NCI-H82 treated with DMSO at 0.1 percent for 48 hours (cell line): ENCODE measurements around the gene FNIP2.
"Not testable (repeated sequence)": the region's sequence is repeated elsewhere in the genome, so short reads cannot be mapped to it uniquely, and the experiment has no call there.

ENCODE experiments used
- DNase-seq: peaks from one replicate; lab custom pipeline; 2025; ENCODE audit not compliant: unreplicated experiment; lab: John Stamatoyannopoulos, UW

The FNIP2 gene

DNA sequence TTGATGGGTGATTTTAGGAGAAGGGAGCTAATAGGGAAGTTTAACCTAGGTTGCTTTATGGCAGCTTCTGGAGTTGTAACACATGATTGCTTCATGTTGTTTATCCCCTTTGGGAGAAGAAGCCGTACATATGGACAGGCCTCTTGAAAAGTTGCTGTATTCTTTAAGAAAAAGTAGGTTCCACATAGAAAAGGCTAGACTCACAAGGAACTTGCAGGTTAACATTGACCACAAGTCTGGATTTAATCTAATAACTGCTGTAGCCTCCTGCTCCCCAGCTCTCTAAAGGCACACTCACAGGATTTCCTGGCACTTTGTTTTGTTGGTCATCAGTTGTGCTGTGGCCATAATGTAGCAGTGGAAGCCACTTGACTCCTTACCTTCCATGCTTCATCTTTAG is 19.7 kb downstream of the FNIP2 start:
- no peak for DNase-seq

GRCh38 chr4:158789853-158790252 is 21.0 kb downstream of the FNIP2 start:
- no peak for DNase-seq

DNA sequence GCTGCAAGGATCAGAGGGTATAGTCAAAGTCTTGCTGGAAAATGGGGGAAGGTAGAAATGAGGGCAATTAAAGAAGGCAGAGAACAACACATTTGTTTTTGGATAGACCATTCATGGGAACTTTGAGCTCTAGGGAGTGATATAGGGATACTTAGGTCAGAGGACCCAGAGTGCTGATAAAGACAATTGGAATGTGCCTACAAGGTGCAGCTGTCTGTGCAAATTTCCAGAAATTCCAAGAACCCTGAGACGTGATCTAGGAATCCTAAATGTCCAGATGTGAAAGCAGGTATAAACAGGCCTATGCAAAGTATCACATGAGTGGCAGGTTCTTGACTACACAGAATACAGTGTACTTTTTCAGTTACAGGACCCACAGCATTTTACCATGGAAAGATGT is 24.2 kb downstream of the FNIP2 start:
- no peak for DNase-seq

- DNase-seq, result not testable (repeated sequence)
These were observed 24.6 kb downstream of the FNIP2 start for GRCh38 chr4:158793430-158793829.

- DNase-seq, result no peak
These were observed 27.7 kb downstream of the FNIP2 start for GRCh38 chr4:158796370-158797140.

DNA sequence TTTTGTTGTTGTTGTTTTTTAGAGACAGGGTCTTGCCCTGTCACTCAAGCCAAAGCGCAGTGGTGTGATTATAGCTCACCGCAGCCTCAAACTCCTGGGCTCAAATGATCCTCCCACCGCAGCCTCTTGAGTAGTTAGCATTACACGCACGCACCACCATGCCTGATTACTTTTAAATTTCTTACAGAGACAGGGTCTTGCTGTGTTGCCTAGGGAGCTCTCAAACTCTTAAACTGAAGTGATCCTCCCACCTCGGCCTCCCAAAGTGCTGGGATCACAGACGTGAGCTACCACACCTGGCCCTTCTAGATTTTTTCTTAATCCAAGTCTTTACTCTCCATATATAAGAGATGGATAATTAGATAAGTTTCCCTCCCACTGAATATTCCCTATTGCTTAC is 29.2 kb downstream of the FNIP2 start:
- no peak for DNase-seq

DNA sequence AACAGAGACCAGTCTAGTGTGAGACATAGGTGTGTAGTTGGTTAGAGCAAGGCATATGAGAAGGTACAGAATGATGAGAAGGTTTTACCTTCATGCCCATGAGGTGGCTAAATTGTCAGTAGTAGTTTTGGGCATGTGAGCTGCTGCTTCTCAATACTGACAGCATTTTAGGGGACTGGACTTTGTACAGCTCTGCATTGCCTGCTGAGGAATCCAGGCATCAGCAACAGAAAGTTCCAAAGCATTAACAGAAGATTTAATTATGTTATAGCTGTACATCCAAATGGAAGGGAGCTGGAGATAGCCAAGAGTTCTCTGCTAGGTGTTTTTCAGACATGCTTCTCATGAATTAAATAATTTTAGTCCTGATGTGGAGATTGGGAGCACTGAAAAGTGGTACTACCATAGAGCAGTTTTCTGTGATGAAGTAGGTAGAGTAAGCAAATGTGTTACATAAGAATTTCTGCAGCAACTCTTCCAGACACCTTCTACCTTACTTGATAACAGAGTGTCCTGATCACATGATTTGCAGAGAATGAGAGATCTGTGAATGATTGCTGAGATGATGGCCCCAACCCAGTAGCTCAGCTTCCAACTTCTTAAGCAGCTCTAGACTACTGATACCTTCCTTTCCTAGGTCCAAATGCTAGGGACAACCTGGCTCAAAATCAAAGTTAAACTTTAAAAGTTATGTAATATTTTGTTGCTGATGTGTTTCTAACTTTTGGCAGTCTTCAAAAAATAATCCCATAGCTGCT is 30.4 kb downstream of the FNIP2 start:
- no peak for DNase-seq

DNA sequence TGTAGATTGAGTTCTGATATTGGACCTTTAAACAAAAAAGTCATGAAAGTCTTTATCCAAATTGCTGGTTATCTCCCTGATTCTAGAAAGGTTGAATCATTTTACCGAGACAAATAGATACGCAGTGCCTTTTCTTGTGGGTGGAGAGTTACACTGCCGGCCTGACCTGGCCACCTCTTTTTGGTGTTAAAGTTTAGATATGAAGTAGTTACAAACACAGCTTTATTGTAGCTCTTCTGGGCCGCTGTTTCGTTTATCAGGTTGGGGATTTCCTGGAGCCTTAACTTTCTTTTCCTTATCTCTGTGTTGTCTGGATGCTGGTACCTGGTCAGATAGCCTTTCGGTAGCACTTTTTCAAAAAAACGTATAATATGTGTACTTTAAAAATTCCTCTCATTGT is 31.0 kb downstream of the FNIP2 start:
- no peak for DNase-seq

- DNase-seq, result no peak
These were observed 32.2 kb downstream of the FNIP2 start for GRCh38 chr4:158801066-158801465.

DNA sequence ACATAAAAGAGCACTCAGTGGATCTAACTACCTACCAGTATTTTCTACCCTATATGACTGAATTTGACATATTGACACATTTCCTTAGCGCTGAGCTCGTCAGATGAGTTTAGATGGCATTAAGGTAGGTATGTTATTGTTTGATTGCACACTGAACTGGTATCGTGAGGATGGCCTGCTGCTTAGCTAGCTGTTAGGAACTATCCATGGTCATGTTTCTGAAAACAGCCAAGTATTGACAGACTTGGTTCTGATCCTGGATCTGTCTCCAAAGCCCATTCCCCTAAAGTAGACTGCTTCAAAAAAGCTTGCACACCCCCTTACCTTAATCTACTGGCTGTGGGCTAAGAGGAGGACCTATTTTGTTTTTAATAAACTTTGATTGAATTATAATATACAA is 32.9 kb downstream of the FNIP2 start:
- DNase-seq, result no peak

DNA sequence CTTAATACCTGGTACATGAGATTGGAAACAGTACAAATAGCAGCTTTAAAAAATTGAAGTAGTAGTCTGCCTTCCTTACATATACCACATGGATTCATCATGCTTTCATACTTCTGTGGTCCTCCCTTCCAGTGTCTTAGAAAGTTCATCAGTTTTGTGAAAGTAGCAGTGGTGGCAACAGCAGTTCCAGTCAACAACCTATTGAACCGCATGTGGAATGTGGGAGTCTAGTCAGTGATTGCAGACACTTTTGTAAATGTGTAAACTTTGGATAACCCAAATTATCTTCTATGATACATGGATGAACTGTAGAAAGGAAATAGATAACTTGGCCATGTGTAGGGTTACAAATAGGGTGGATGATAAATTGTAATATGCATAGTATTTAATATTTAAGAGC is 34.1 kb downstream of the FNIP2 start:
- DNase-seq, result no peak

GRCh38 chr4:158805635-158806471 is 37.0 kb downstream of the FNIP2 start:
- peak; percentile 94 for DNase-seq

DNA sequence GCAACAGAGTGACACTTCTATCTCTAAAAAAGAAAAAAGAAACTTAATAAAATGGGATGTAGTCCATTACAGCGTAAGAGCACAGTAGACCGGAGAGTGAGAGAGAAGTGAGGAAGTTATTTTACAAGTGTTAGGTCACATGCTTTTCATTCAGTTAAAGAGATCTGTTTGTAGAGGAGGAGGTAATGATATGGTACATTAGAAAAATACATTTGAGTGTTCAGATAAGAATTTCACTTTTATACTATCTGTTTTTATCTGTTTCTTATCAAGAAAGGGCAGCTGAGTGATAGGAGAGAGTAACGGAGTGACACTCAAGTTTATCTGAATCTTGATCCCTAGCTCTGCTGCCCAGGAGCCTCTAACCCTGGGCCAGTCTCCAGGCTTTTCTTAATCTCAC is 38.9 kb downstream of the FNIP2 start:
- DNase-seq, result no peak

GRCh38 chr4:158808399-158808798 is 39.6 kb downstream of the FNIP2 start:
- DNase-seq, result no peak

- not testable (repeated sequence) for DNase-seq
These were observed 40.4 kb downstream of the FNIP2 start for GRCh38 chr4:158809208-158809607.

GRCh38 chr4:158809611-158810486 is 41.0 kb downstream of the FNIP2 start:
- DNase-seq, result no peak

GRCh38 chr4:158810487-158811215 is 41.8 kb downstream of the FNIP2 start:
- DNase-seq, result no peak

GRCh38 chr4:158811216-158811540 is 42.4 kb downstream of the FNIP2 start:
- no peak for DNase-seq

GRCh38 chr4:158811704-158812103 is 42.9 kb downstream of the FNIP2 start:
- no peak for DNase-seq

DNA sequence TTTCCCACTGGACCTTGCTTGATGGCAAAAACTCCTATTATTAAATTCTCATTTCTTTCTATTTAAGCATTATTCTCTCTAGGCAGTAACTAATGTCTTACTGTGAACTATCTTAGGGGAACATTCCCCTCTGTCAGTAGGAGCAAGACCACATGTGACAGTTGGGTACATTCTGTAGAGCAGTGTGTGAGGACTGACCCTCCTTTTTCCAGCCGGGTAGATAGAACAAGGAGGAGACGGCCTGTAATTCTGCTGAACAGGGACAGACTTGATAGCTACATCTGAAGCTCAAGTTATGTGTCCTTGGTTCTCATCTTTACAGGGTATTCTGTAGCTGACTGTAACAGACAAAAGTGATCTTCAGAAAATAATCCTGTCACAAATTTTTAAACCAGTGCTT is 43.3 kb downstream of the FNIP2 start:
- no peak for DNase-seq
